HG02852 (cell line): ENCODE measurements around the gene DDI1.
A peak's percentile ranks its signal among the peaks of the same experiment; 100 is the strongest.
"Not testable (repeated sequence)": the region's sequence is repeated elsewhere in the genome, so short reads cannot be mapped to it uniquely, and the experiment has no call there.

Experiments
- ATAC-seq: cut with Tn5 transposase; IDR thresholded peaks from one replicate; pipeline ENCODE4 v1.9.1; 2021; ENCODE audit warnings: mild to moderate bottlenecking, moderate library complexity; ENCODE audit not compliant: unreplicated experiment

The DDI1 gene

GRCh38 chr11:104036995-104037394, 555 bp downstream of the DDI1 start:
- no peak for ATAC-seq

- no peak for ATAC-seq
These were observed 5.4 kb downstream of the DDI1 start for GRCh38 chr11:104041792-104042191.

- ATAC-seq, result no peak
These were observed 6.7 kb downstream of the DDI1 start for GRCh38 chr11:104043142-104043541.

GRCh38 chr11:104043678-104044239, 7.3 kb downstream of the DDI1 start:
- no peak for ATAC-seq

GRCh38 chr11:104046331-104046730, 9.9 kb downstream of the DDI1 start:
- ATAC-seq, result no peak

- not testable (repeated sequence) for ATAC-seq
These were observed 10.4 kb downstream of the DDI1 start for GRCh38 chr11:104046858-104047257.

GRCh38 chr11:104049116-104049515, 12.7 kb downstream of the DDI1 start:
- no peak for ATAC-seq

- ATAC-seq, result no peak
These were observed 15.3 kb downstream of the DDI1 start for GRCh38 chr11:104051778-104052177.

GRCh38 chr11:104053743-104054478, 17.5 kb downstream of the DDI1 start:
- no peak for ATAC-seq

- ATAC-seq, result no peak
These were observed 18.6 kb downstream of the DDI1 start for GRCh38 chr11:104054911-104055529.

GRCh38 chr11:104055596-104055995, 19.2 kb downstream of the DDI1 start:
- no peak for ATAC-seq

- ATAC-seq, result no peak
These were observed 21.5 kb downstream of the DDI1 start for GRCh38 chr11:104057908-104058307.

- ATAC-seq, result no peak
These were observed 22.2 kb downstream of the DDI1 start for GRCh38 chr11:104058680-104059079.

GRCh38 chr11:104060004-104060794, 23.8 kb downstream of the DDI1 start:
- ATAC-seq, result no peak

GRCh38 chr11:104060820-104061219, 24.4 kb downstream of the DDI1 start:
- ATAC-seq, result peak; percentile 93

- ATAC-seq, result no peak
These were observed 25.5 kb downstream of the DDI1 start for GRCh38 chr11:104061853-104062521.

- ATAC-seq, result no peak
These were observed 27.7 kb downstream of the DDI1 start for GRCh38 chr11:104064034-104064630.

GRCh38 chr11:104067534-104067933, 31.1 kb downstream of the DDI1 start:
- ATAC-seq, result no peak

GRCh38 chr11:104073950-104074705, 37.7 kb downstream of the DDI1 start:
- peak; percentile 90 for ATAC-seq

GRCh38 chr11:104075091-104075490, 38.7 kb downstream of the DDI1 start:
- no peak for ATAC-seq
